ENCODE measurements around the gene FLVCR1.
"Not testable (repeated sequence)": the region's sequence is repeated elsewhere in the genome, so short reads cannot be mapped to it uniquely, and the experiment has no call there.

FLVCR1 gene

DNA sequence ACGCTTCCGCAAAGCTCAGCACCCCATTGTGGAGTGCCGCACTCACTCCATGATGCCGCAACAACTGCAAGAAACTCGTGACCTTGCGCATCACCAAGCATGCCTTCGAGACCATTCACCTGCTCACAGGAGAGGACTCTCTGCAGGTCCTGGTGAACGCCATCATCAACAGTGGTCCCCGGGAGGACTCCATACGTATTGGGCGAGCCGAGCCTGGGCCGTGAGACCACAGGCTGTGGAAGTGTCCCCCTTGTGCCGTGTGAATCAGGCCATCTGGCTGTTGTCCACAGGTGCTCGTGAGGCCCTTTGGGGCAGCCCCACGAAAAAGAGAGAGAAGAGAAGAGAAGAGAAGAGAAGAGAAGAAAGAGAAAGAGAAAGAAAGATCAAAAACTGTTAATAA lies 33.9 kb upstream of the FLVCR1 start:
- TF ChIP-seq, protein P1, sequence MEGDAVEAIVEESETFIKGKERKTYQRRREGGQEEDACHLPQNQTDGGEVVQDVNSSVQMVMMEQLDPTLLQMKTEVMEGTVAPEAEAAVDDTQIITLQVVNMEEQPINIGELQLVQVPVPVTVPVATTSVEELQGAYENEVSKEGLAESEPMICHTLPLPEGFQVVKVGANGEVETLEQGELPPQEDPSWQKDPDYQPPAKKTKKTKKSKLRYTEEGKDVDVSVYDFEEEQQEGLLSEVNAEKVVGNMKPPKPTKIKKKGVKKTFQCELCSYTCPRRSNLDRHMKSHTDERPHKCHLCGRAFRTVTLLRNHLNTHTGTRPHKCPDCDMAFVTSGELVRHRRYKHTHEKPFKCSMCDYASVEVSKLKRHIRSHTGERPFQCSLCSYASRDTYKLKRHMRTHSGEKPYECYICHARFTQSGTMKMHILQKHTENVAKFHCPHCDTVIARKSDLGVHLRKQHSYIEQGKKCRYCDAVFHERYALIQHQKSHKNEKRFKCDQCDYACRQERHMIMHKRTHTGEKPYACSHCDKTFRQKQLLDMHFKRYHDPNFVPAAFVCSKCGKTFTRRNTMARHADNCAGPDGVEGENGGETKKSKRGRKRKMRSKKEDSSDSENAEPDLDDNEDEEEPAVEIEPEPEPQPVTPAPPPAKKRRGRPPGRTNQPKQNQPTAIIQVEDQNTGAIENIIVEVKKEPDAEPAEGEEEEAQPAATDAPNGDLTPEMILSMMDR (IDR thresholded peaks at IDR 0.05; ENCODE audit: low read depth, low read length, missing control alignments): no peak
- H3K4me3 ChIP-seq (replicated peaks; ENCODE audit: low read depth, low read length): no peak overlapping the region
- no peak for DNase-seq (ENCODE audit: extremely low read depth, low read depth)

DNA sequence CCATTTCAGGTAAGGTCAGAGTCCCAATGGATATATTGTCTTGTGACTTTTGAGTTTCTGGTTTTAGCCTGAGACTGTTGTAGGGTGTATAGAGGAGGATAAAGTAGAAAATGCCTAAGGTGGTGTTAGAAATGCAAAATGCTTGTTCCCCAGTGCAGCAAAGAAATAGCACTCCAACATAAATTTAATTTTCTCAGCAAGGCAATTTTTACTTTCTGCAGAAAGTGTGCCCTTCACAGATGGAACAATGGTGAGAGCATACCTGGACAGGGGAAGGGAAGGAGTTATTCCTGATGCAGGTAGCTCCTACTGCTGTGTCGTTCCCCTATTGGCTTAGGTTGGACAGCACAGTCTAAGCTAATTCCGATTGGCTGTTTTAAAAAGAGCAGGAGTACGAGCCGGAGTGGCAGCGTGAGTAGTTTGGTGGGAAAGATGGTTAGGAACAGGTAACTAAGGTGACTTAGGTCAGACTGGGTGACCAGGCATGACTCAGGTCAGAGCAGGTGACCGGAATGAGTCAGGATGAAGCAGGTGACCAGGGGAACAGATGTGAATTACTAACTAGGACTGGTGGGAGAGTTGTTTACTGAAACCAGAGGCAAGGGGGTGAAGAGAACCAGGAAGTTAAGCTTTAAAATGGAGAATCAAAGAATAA lies 32.1 kb upstream of the FLVCR1 start:
- TF ChIP-seq, protein P1 (IDR thresholded peaks at IDR 0.05; ENCODE audit: low read depth, low read length, missing control alignments): no peak
- H3K4me3 ChIP-seq (replicated peaks; ENCODE audit: low read depth, low read length): no peak overlapping the region
- no peak for DNase-seq (ENCODE audit: extremely low read depth, low read depth)

DNA sequence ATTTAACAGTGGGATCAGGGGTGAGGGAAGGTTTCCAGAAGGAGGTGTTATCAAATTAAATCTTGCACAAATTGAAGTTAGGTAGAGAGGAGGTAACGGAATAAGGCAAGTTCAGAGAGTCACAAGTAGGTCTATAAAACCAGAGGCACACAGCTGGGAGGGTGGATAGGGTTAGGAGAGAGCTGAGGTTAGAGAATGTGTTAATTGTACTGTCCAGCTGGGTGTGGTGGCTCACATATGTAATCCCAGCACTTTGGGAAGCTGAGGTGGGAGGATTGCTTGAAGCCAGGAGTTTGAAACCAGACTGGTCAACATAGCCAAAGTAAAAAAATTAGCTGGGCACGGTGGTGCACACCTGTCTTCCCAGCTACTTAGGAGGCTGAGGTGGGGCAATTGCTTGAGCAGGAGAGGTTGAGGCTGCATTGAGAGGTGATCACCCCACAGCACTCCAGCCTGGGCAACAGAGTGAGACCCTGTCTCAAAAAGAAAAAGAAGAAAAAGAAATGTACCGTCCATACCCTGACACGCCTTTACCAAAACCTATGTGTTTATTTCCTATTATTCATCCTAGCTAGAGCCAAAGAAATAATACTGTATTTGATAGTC lies 30.8 kb upstream of the FLVCR1 start:
- TF ChIP-seq, protein P1 (IDR thresholded peaks at IDR 0.05; ENCODE audit: low read depth, low read length, missing control alignments): no peak
- DNase-seq (ENCODE audit: extremely low read depth, low read depth): no peak
- H3K4me3 ChIP-seq (replicated peaks; ENCODE audit: low read depth, low read length): no peak overlapping the region

DNA sequence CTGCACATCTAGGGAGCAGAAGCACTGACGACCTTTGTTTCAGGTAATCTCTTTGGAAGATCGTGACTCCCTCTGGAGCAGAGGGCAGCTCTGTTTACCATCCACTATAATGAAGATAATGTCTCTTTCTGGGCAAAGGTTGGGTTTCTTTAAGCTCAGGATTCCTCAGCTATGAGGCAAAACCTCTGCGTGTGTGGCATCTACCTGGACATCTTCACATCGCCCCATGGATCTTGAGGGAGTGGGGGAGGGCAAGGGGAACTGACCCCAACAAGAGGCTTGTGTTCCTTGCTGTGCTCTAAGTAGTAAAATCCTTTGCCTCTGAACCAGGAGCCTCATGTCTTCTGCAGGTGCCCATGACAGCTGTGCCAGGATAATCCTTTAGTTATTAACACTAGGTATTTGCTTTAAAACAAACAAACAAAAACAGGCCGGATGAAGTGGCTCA lies 30.2 kb upstream of the FLVCR1 start:
- H3K4me3 ChIP-seq (replicated peaks; ENCODE audit: low read depth, low read length): no peak overlapping the region
- TF ChIP-seq, protein P1 (IDR thresholded peaks at IDR 0.05; ENCODE audit: low read depth, low read length, missing control alignments): no peak
- DNase-seq (ENCODE audit: extremely low read depth, low read depth): no peak

DNA sequence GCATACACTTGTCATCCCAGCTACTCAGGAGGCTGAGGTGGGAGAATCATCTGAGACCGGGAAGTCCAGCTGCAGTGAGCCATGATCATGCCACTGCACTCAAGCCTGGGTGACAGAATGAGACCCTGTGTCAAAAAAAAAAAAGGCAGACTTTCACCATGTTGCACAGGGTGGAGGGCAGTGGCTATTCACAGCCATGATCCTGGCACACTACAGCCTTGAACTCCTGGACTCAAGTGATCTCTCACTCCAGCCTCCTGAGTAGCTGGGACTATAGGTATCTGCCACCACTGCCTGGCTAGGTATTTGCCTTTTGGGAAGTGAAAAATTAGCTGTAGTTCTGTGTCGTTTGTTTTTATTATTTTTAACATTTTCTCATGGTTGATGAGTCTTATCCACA lies 29.7 kb upstream of the FLVCR1 start:
- H3K4me3 ChIP-seq (replicated peaks; ENCODE audit: low read depth, low read length): no peak overlapping the region
- no peak for DNase-seq (ENCODE audit: extremely low read depth, low read depth)
- TF ChIP-seq, protein P1 (IDR thresholded peaks at IDR 0.05; ENCODE audit: low read depth, low read length, missing control alignments): no peak

DNA sequence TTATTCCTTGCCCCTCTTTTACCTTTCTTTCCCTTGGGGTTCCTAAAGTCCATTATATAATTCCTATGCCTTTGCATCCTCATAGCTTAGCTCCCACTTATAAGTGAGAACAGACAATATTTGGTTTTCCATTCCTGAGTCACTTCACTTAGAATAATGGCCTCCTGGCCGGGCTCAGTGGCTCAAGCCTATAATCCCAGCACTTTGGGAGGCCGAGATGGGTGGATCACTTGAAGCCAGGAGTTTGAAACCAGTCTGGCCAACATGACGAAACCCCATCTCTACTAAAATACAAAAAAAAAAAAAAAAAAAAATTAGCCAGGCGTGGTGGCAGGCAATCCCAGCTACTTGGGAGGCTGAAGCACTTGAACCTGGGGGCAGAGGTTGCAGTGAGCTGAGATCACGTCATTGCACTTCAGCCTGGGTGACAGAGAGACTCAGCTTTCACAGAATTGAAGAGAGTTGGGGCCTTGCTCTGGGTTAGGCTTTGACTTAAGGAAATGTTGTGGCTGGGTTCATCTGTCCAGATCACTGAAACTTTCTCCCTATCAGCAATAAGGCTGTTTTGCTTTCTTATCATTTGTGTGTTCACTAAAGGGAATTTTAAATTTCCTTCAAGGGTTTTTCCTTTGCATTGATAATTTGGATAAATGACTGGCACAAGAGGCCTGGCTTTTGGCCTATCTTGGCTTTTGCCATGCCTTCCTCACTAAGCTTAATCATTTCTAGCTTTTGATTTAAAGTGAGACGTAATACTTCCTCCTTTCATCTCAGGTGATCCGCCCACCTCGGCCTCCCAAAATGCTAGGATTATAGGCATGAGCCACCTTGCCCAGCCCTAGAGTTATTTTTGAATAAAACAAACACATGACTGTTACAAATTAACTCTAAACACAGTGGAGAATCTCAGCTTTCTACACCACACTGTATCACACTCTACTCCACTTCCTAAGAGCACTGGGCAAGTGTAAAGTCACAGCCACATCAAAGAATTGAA lies 24.6 kb upstream of the FLVCR1 start:
- not testable (repeated sequence) for H3K4me3 ChIP-seq (replicated peaks; ENCODE audit: low read depth, low read length)

DNA sequence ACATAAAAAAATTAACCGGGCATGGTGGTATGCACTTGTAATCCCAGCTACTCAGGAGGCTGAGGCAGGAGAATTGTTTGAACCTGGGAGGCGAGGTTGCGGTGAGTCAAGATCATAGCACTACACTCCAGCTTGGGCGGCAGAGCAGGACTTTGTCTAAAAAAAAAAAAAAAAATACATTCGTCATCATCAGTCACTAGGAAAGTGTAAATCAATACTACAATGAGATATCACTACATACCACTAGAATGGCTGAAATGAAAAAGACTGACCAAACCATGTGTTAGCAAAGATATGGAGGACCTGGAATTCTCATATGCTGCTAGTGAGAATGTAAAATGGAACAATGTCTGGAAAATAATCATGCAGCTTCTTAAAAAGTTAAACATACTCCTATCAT lies 19.9 kb upstream of the FLVCR1 start:
- no peak for DNase-seq (ENCODE audit: extremely low read depth, low read depth)
- H3K4me3 ChIP-seq (replicated peaks; ENCODE audit: low read depth, low read length): no peak overlapping the region
- TF ChIP-seq, protein P1 (IDR thresholded peaks at IDR 0.05; ENCODE audit: low read depth, low read length, missing control alignments): no peak

More for the DNA sequence above, 24.6 kb upstream of the FLVCR1 start:
- DNase-seq (ENCODE audit: extremely low read depth, low read depth): not testable (repeated sequence)

DNA sequence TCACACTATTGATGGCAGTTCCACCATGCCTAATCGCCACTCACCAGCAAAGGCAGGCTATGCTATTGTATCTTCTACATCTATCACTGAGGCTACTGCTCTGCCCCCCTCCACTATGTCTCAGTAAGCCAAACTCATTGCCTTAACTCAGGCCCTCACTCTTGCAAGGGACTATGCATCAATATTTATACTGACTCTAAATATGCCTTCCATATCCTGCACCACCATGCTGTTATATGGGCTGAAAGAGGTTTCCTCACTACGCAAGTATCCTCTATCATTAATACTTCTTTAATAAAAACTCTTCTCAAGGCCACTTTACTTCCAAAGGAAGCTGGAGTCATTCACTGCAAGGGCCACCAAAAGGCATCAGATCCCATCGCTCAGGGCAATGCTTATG lies 13.6 kb upstream of the FLVCR1 start:
- H3K4me3 ChIP-seq (replicated peaks; ENCODE audit: low read depth, low read length); DNase-seq (ENCODE audit: extremely low read depth, low read depth): not testable (repeated sequence)

Data from HFF-Myc (cell line).